ENCODE results near the gene NT5DC2. TPM values are rescaled to one million over a fixed set of nuclear protein-coding genes. Genes with fewer than 3 reads are reported as not detected.

NT5DC2 gene
- total and polyA plus RNA-seq, 10 of the 15 experiments (the other 5 are each of a cell fraction or from before 2014, with no cell fraction given), result 21.6 to 135 (median 66.8) TPM

GRCh38 chr3:52492059-52492458 lies 41.6 kb downstream of the NT5DC2 start (continued):
- TF ChIP-seq NFYB (IDR thresholded peaks at IDR 0.05; ENCODE audit: insufficient read depth, low read depth, low read length) (no peak), YY1 (IDR thresholded peaks at IDR 0.05; ENCODE audit: low read depth, low read length) (no peak), SKIL (IDR thresholded peaks at IDR 0.05; ENCODE audit: low read depth, poor library complexity, severe bottlenecking) (no peak)

- Histone ChIP-seq H3K4me2 (ENCODE audit: control insufficient read depth, insufficient read depth) (no peak overlapping the region), H3K79me2 (ENCODE audit: control insufficient read depth, insufficient read depth, low read length) (no peaks in the 10 kb centered on the region), H3K36me3 (ENCODE audit: control insufficient read depth in 2 of 2, insufficient read depth in 2 of 2, low read length in 1 of 2) (peaks cover 6 to 30% of the 10 kb centered on the region in 2 experiments; a peak in 3 of 4 replicates), H3K9me3 (replicated peaks; ENCODE audit: control insufficient read depth, insufficient read depth, low read length) (no peaks in the 10 kb centered on the region), H3K27ac (ENCODE audit: control insufficient read depth, insufficient read depth) (no peak overlapping the region), H4K20me1 (ENCODE audit: control insufficient read depth, insufficient read depth) (no peaks in the 10 kb centered on the region), H2AFZ (ENCODE audit: control insufficient read depth, low read depth, low read length) (no peak overlapping the region), H3K4me1 (ENCODE audit: control insufficient read depth, insufficient read depth, low read length) (no peaks in the 10 kb centered on the region), H3K4me3 (no peak overlapping the region), H3K27me3 (replicated peaks in 1 of 2; ENCODE audit: control insufficient read depth in 2 of 2, insufficient read depth in 2 of 2, low read length in 1 of 2) (no peaks in the 10 kb centered on the region), H3K9ac (ENCODE audit: control insufficient read depth, insufficient read depth, low read length) (no peak overlapping the region)
- SMC1A ChIA-PET (ENCODE audit: uncharacterized antibody, unreplicated experiment), result no interaction called here
- RAD21 ChIA-PET (ENCODE audit: unreplicated experiment), result no interaction called here
- TF ChIP-seq SP1 (IDR thresholded peaks at IDR 0.05; ENCODE audit: low read depth, low read length) (no peak), CREM (IDR thresholded peaks at IDR 0.05; ENCODE audit: low read depth) (no peak), ZBTB40 (IDR thresholded peaks at IDR 0.05; ENCODE audit: borderline replicate concordance) (no peak), ZBTB11 (CRISPR knock-in tag; IDR thresholded peaks at IDR 0.05) (no peak), ETV6 (conservative IDR thresholded peaks at IDR 0.05 in 1 of 2, IDR thresholded peaks at IDR 0.05 in 1 of 2; ENCODE audit: borderline replicate concordance in 1 of 2, low read depth in 1 of 2) (no peak)
- intact Hi-C loops (cut with micrococcal nuclease; ENCODE audit: unreplicated experiment), result no loop called here
- 87% methylated on average over 23 of the region's 23 CpGs for WGBS (ENCODE audit: insufficient coverage, insufficient replicate concordance, low lambda C conversion rate, missing lambda C conversion rate)
- POLR2A ChIA-PET, result no interaction called here
- in situ Hi-C loops (cut with MboI), result no loop called here
- no peak for FAIRE-seq
- DNase-seq (ENCODE audit: low read depth, low spot score), result no peak
- no TSS peak for BruUV-seq (replicated peaks)
- CTCF ChIA-PET, result no interaction called here
- ATAC-seq, result no peak
Measured at GRCh38 chr3:52490939-52491526, 42.6 kb downstream of the NT5DC2 start.
